Heart left ventricle (tissue), 16 donors: ENCODE results near the gene MIGA1. TPM values are rescaled to one million over a fixed set of nuclear protein-coding genes. Genes with fewer than 3 reads are reported as not detected.

Experiments used
- ATAC-seq, 4 donors: fragments of 200-7000 bp; cut with Tn5 transposase; one replicate each; pipeline ENCODE4 v1.9.1; 2020 to 2022; ENCODE audit warnings: moderate library complexity in 4 of 4, mild to moderate bottlenecking in 3 of 4, moderate number of reproducible peaks in 1 of 4
- DNase-seq, 5 donors: peaks; one replicate each; pipeline ENCODE4 v3.0.0-alpha.2; 2020
- H3K27ac ChIP-seq, 12 donors: fragments of 200-600 bp; sonication (generic) in 4 of 12; one replicate each; pipeline versions ENCODE4 v1.5.0 to v1.8.0; 2016 to 2022; ENCODE audit warnings: mild to moderate bottlenecking in 2 of 12
- H3K27me3 ChIP-seq, 9 donors: fragments of 200-600 bp; sonication (generic) in 2 of 9; one replicate each; pipeline versions ENCODE4 v1.5.1 to v1.8.0; 2016 to 2022; ENCODE audit warnings: mild to moderate bottlenecking in 3 of 9
- H3K36me3 ChIP-seq, 9 donors: fragments of 200-600 bp; sonication (generic) in 2 of 9; one replicate each; pipeline versions ENCODE4 v1.5.0 to v1.8.0; 2018 to 2022; ENCODE audit warnings: mild to moderate bottlenecking in 2 of 9
- H3K4me1 ChIP-seq, 12 donors: fragments of 200-600 bp; sonication (generic) in 4 of 12; one replicate each; pipeline versions ENCODE4 v1.5.0 to v1.8.0; 2016 to 2022; ENCODE audit warnings: mild to moderate bottlenecking in 3 of 12
- H3K4me3 ChIP-seq, 12 donors: fragments of 200-600 bp; sonication (generic) in 4 of 12; one replicate each; pipeline versions ENCODE4 v1.5.0 to v1.8.0; 2017 to 2022; ENCODE audit warnings: mild to moderate bottlenecking in 9 of 12, moderate library complexity in 4 of 12
- H3K9me3 ChIP-seq, 12 donors: fragments of 200-600 bp; sonication (generic) in 4 of 12; one replicate each; pipeline versions ENCODE4 v1.5.0 to v1.8.0; 2016 to 2022; ENCODE audit warnings: mild to moderate bottlenecking in 1 of 12
- CTCF ChIP-seq, 12 donors: fragments of 200-600 bp; sonication (generic) in 4 of 12; IDR thresholded peaks; one replicate each; pipeline versions ENCODE4 v1.5.0 to v1.8.0; 2018 to 2022; ENCODE audit warnings: antibody characterized with exemption in 12 of 12, mild to moderate bottlenecking in 5 of 12
- POLR2A ChIP-seq, 2 donors: fragments of 450-650 bp; IDR thresholded peaks; one replicate each; pipeline ENCODE4 v1.6.1; 2017; ENCODE audit warnings: antibody characterized with exemption in 2 of 2, mild to moderate bottlenecking in 2 of 2, moderate library complexity in 2 of 2
- WGBS, 4 donors: extraction: QIAGEN DNeasy Blood & Tissue Kit in 2 of 4; methylation state at CpG; one replicate each; pipeline versions ENCODE4 v1.1.5 to v1.1.7; 2013 to 2018; 5-methylcytosine and 5-hydroxymethylcytosine counted together
- intact Hi-C, 10 donors: fragments of 100-400 bp; cut with DNase I; formaldehyde crosslinking; loops; one replicate each; pipeline versions ENCODE4 v1.11.1 to v1.14.2; 2022
- polyA plus RNA-seq, 2 donors: library from polyadenylated mRNA; stranded (reverse); fragments of 200-250 nt; gene quantifications; one replicate each; pipeline ENCODE4 v1.2.3, GENCODE V29; 2013
- total RNA-seq, 9 donors: library from RNA; depleted of rRNA in 2 of 9; stranded (reverse); fragments of >200 nt in 2 of 9; fragmentation: NEBNext Ultra II Directional in 3 of 9; extraction: Animal tissue kit (Norgen Biotek cat#: 25700) in 3 of 9; gene quantifications; one replicate each; pipeline versions ENCODE4 v1.1.0 to v1.2.4, GENCODE V29; 2016 to 2023
- donor health status: ischemic (EF 13 %, LVEDD 7.1; RV severe dilation, severe dysfunction).
- donor health status: healthy with polysubstance abuse.
- donor health status: DM: no; HTN: yes; CAD: no.
- donor health status: DM: no; HTN: no; CAD: no.
- donor health status: ischemic (EF 25% LVEDD 6.9; RV normal size, moderate dysfunction).
- donor health status: ischemic (EF 25% LVEDD 5.7; RV mildly dilated, moderate dysfunction).
- donor health status: healthy.
- donor health status: DM: yes; HTN: yes; CAD: no.
- donor health status: ischemic (EF 35%, LVEDD 5.7; RV mildly dilated, moderate dysfunction).
- donor health status: nonischemic (EF 11% LVEDD 7.7; RV severe dilation, severe dysfunction).
- donor health status: DM: yes; HTN: yes; CAD: no.
- donor health status: PGD.
- donor health status: ischemic (EF 29% LVEDD 5.4; RV normal size, mild dysfunction).
- donor health status: nonischemic (EF 23%, LVEDD 6.1; RV moderate dilation, normal function).

The MIGA1 gene
- total and polyA plus RNA-seq, 11 donors, result 2.6 to 14.1 (median 9.7) TPM

DNA sequence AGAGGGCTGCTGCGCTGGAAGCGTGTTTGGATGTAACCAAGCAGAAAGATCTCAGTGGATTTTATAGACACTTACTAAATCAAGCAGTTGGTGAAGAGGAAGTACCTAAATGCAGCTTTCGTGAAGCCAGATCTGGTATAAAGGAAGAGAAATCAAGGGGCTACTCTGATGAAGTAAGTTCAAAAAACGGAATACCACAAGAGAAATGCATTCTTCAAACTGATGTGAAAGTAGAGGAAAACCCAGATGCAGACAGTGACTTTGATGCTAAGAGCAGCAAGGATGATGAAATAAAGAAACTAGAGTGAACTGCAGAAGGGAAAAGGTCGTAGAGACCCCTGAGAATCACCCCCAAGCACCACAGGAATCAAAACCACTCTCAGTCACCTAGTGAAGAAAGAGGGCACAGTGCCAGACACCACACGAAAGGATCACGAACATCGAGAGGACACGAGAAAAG lies 68.2 kb downstream of the MIGA1 start:
- Histone ChIP-seq H3K9me3 (no peaks in the 10 kb centered on the region), H3K36me3 (peaks cover 0 to 28% (median 18%) of the 10 kb centered on the region in 9 donors), H3K27me3 (no peaks in the 10 kb centered on the region), H3K4me1 (peaks cover 0 to 9% (median 0%) of the 10 kb centered on the region in 12 donors), H3K27ac (no peak overlapping the region), H3K4me3 (no peak overlapping the region)
- ATAC-seq, result no peak
- no peak for TF ChIP-seq CTCF (IDR thresholded peaks at IDR 0.05)
- no peak for TF ChIP-seq POLR2A (IDR thresholded peaks at IDR 0.05)
- WGBS, 4 donors, result 82 to 84% (median 82%) methylated on average over 9 of the region's 9 CpGs
- intact Hi-C loops, result loop anchor here in 1 of 10 donors (5.0 kb wide), 1 partner anchor 35 kb away; no protein-coding TSS in a partner anchor
- DNase-seq, result no peak

DNA sequence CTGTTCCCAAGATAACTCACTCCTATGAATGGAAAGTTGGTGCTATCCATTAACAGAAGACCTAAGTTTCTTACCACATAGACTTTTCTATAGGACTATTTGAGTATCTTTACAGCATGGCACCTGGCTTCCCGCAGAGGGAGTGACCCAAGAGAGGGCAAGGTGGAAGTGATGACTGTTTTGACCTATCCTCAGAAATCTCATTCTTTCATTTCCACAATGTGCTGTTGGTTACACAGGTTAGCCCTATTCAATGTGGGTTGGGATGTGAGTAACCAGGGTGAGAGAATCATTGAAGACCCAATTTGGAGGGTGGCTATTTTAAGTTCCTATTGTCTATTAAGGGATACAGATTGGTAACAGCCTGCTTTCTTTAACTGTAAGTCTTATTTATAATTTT lies 70.6 kb downstream of the MIGA1 start:
- H3K4me1 ChIP-seq, result peaks cover 0 to 9% (median 0%) of the 10 kb centered on the region in 12 donors
- H3K4me3 ChIP-seq, result no peak overlapping the region
- 94 to 100% (median 100%) methylated on average over 1 of the region's 1 CpG for WGBS, 4 donors
- TF ChIP-seq CTCF (IDR thresholded peaks at IDR 0.05) (no peak), POLR2A (IDR thresholded peaks at IDR 0.05) (no peak)
- intact Hi-C loops, result no loop called here
- H3K9me3 ChIP-seq, result peaks cover 0 to 11% (median 0%) of the 10 kb centered on the region in 12 donors
- no peak overlapping the region for H3K27ac ChIP-seq
- no peaks in the 10 kb centered on the region for H3K27me3 ChIP-seq
- ATAC-seq (no peak), DNase-seq (no peak)
- peaks cover 0 to 8% (median under 1%) of the 10 kb centered on the region in 9 donors for H3K36me3 ChIP-seq

GRCh38 chr1:77857552-77857951 lies 78.1 kb downstream of the MIGA1 start:
- ATAC-seq (no peak), DNase-seq (no peak)
- intact Hi-C loops, result no loop called here
- peaks cover 0 to 7% (median 1%) of the 10 kb centered on the region in 12 donors for H3K4me1 ChIP-seq
- H3K9me3 ChIP-seq, result peaks cover 0 to 33% (median 2%) of the 10 kb centered on the region in 12 donors
- H3K4me3 ChIP-seq, result no peak overlapping the region
- H3K36me3 ChIP-seq, result peaks cover 0 to 28% (median 15%) of the 10 kb centered on the region in 9 donors
- no peaks in the 10 kb centered on the region for H3K27me3 ChIP-seq
- no peak overlapping the region for H3K27ac ChIP-seq
- TF ChIP-seq POLR2A (IDR thresholded peaks at IDR 0.05), result no peak
- no peak for TF ChIP-seq CTCF (IDR thresholded peaks at IDR 0.05)
- WGBS, 4 donors, result 78 to 85% (median 82%) methylated on average over 4 of the region's 4 CpGs

GRCh38 chr1:77858725-77859124 lies 79.3 kb downstream of the MIGA1 start:
- ATAC-seq (no peak), DNase-seq (no peak)
- 85 to 93% (median 90%) methylated on average over 3 of the region's 3 CpGs for WGBS, 4 donors

More at GRCh38 chr1:77858725-77859124, 79.3 kb downstream of the MIGA1 start:
- Histone ChIP-seq H3K4me1 (peaks cover 0 to 7% (median 1%) of the 10 kb centered on the region in 12 donors), H3K27ac (no peak overlapping the region), H3K9me3 (peaks cover 0 to 33% (median 2%) of the 10 kb centered on the region in 12 donors), H3K4me3 (no peak overlapping the region), H3K27me3 (no peaks in the 10 kb centered on the region), H3K36me3 (peaks cover 0 to 33% (median 21%) of the 10 kb centered on the region in 9 donors)
- TF ChIP-seq CTCF (IDR thresholded peaks at IDR 0.05) (no peak), POLR2A (IDR thresholded peaks at IDR 0.05) (no peak)
- intact Hi-C loops, result no loop called here
